GM23338 (cell line): ENCODE measurements around the gene SIRPA. TPM values are rescaled to one million over a fixed set of nuclear protein-coding genes. Genes with fewer than 3 reads are reported as not detected.

Experiments
- ATAC-seq: fragments of 200-7000 bp; cut with Tn5 transposase; 3 replicates; pipeline ENCODE4 v1.9.1; 2020
- DNase-seq: peaks from one replicate; pipeline ENCODE4 v3.0.0-alpha.2; 2015; ENCODE audit warnings: low spot score
- H2AFZ ChIP-seq: fragments of 200-600 bp; sonication (generic); 2 replicates; pipeline ENCODE4 v1.8.0; 2016; ENCODE audit warnings: antibody characterized with exemption, mild to moderate bottlenecking, moderate library complexity
- H3F3A ChIP-seq: fragments of 200-600 bp; sonication (generic); replicated peaks from 2 replicates; pipeline ENCODE4 v1.8.0; 2017; ENCODE audit warnings: antibody characterized with exemption, mixed run types, low read depth
- H3K27ac ChIP-seq: fragments of 200-600 bp; sonication (generic); 2 replicates; pipeline ENCODE4 v1.6.1; 2016; ENCODE audit warnings: low read depth
- H3K27me3 ChIP-seq: fragments of 200-600 bp; sonication (generic); 2 replicates; pipeline ENCODE4 v1.8.0; 2016; ENCODE audit warnings: mild to moderate bottlenecking, mixed run types, moderate library complexity; ENCODE audit not compliant: insufficient read depth
- H3K36me3 ChIP-seq: fragments of 200-600 bp; sonication (generic); 2 replicates; pipeline ENCODE4 v1.8.0; 2016; ENCODE audit warnings: mild to moderate bottlenecking; ENCODE audit not compliant: insufficient read depth
- H3K4me1 ChIP-seq: fragments of 200-600 bp; sonication (generic); 2 replicates; pipeline ENCODE4 v1.8.0; 2016; ENCODE audit warnings: mild to moderate bottlenecking, moderate library complexity; ENCODE audit not compliant: insufficient read depth
- H3K4me2 ChIP-seq: fragments of 200-600 bp; sonication (generic); 2 replicates; pipeline ENCODE4 v1.7.1; 2017; ENCODE audit warnings: mixed run types
- H3K4me3 ChIP-seq: fragments of 200-600 bp; sonication (generic); 2 replicates; pipeline ENCODE4 v1.6.1; 2016; ENCODE audit warnings: mixed run types
- H3K79me2 ChIP-seq: fragments of 200-600 bp; sonication (generic); replicated peaks from 2 replicates; pipeline ENCODE4 v1.8.0; 2017; ENCODE audit warnings: mild to moderate bottlenecking; ENCODE audit not compliant: insufficient read depth
- H3K9me2 ChIP-seq: fragments of 200-600 bp; sonication (generic); 2 replicates; pipeline ENCODE4 v1.8.0; 2017; ENCODE audit not compliant: insufficient read depth
- H4K20me1 ChIP-seq: fragments of 200-600 bp; sonication (generic); replicated peaks from 2 replicates; pipeline ENCODE4 v1.8.0; 2017; ENCODE audit warnings: mild to moderate bottlenecking; ENCODE audit not compliant: insufficient read depth
- H3K27ac Mint-ChIP-seq: 2 replicates; pipeline ENCODE4 v1.8.0; 2020; ENCODE audit warnings: inconsistent platforms, mild to moderate bottlenecking, moderate library complexity, mixed read lengths
- H3K27me3 Mint-ChIP-seq: 3 replicates; pipeline ENCODE4 v1.8.0; 2022; ENCODE audit warnings: low read depth, mild to moderate bottlenecking, moderate library complexity, mixed read lengths, inconsistent platforms; ENCODE audit not compliant: insufficient read depth, poor library complexity
- H3K36me3 Mint-ChIP-seq: 3 replicates; pipeline ENCODE4 v1.8.0; 2021; ENCODE audit warnings: low read depth, mild to moderate bottlenecking, inconsistent platforms, moderate library complexity, mixed read lengths
- H3K4me1 Mint-ChIP-seq: 3 replicates; pipeline ENCODE4 v1.8.0; 2020; ENCODE audit warnings: mild to moderate bottlenecking, inconsistent platforms, mixed read lengths
- H3K4me3 Mint-ChIP-seq: 3 replicates; pipeline ENCODE4 v1.8.0; 2021; ENCODE audit warnings: moderate library complexity, mild to moderate bottlenecking, inconsistent platforms, mixed read lengths
- H3K9me3 Mint-ChIP-seq: 3 replicates; pipeline ENCODE4 v1.8.0; 2020; ENCODE audit warnings: moderate library complexity, mild to moderate bottlenecking, inconsistent platforms, mixed read lengths
- NANOG ChIP-seq: IDR thresholded peaks from 2 replicates; pipeline ENCODE4 v1.6.1; 2016; ENCODE audit warnings: antibody characterized with exemption, borderline replicate concordance
- STAT1 ChIP-seq: IDR thresholded peaks from one replicate; pipeline ENCODE4 v1.6.1; 2016; ENCODE audit warnings: antibody characterized with exemption; ENCODE audit not compliant: unreplicated experiment
- polyA plus RNA-seq: library from polyadenylated mRNA; unstranded; fragments of >200 nt; fragmentation: Nextera tagmentation; extraction: Ambion mirVana; gene quantifications from 2 replicates; pipeline ENCODE4 v1.2.1, GENCODE V29; 2016
- total RNA-seq: library from RNA; depleted of rRNA; stranded (reverse); fragments of >200 nt; shearing (Covaris generic); gene quantifications from 2 replicates; pipeline ENCODE4 v1.2.3, GENCODE V29; 2014
- TF ChIP-seq, protein P1 (sequence below): fragments of 250-450 bp; sonication (Bioruptor Pico); IDR thresholded peaks from 2 replicates; pipeline ENCODE4 v1.5.0; 2020; ENCODE audit warnings: mild to moderate bottlenecking, moderate library complexity
- TF ChIP-seq, protein P2 (sequence below), 2 experiments: fragments of 200-600 bp in 1 of 2; sonication (generic) in 1 of 2; conservative IDR thresholded peaks; 2 replicates each; pipeline versions ENCODE4 v1.5.1 to v1.6.1; 2016 to 2017; ENCODE audit warnings: antibody characterized with exemption in 2 of 2, low read depth in 2 of 2, mild to moderate bottlenecking in 2 of 2, moderate library complexity in 1 of 2
- TF ChIP-seq, protein P3 (sequence below): IDR thresholded peaks from 2 replicates; pipeline ENCODE4 v1.6.1; 2016; ENCODE audit warnings: antibody characterized with exemption

Gene SIRPA
- total and polyA plus RNA-seq, 2 experiments from 2014 or later: 1.2 to 2.9 TPM

DNA sequence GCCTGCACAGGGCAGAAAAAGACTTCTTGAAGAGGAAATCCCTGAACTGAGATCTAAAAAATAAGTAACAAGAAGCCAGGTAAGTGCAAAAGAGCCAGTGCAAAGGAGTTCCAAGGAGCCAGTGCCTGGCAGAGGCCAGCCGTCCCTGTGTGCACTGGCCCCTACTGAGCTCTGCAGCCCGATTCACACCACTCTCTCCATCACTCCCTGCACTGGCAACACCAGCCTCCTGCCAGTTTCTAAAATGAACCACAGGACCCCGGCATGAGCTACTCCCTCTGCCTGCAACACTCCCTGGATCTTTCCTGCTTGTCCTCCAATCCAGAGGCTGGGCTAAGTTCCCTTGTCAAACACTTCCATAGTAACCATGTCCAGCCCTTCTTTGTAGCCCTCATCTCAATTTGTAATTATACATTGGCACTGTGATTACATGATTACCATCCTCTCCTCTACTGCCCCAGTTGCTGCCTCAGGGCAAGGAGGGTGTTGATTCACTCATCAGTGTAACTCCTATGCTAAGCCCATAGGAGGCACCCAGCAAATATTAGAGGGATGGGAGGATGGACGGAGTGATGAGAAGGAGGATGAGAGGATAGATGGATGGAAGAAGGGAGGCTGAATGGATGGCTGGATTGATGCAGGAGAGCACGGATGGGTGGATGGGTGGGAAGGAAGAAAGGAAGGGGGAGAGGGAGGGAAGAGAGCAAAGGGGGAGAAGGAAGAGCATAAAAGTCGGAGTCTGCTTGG lies 49.3 kb downstream of the SIRPA start:
- Mint-ChIP-seq H3K4me3 (no peak overlapping the region), H3K4me1 (peaks cover 34% of the 10 kb centered on the region), H3K36me3 (no peaks in the 10 kb centered on the region), H3K27me3 (peaks cover 37% of the 10 kb centered on the region), H3K9me3 (no peaks in the 10 kb centered on the region), H3K27ac (no peak overlapping the region)
- no peaks in the 10 kb centered on the region for H3K36me3 ChIP-seq
- TF ChIP-seq, protein P1, sequence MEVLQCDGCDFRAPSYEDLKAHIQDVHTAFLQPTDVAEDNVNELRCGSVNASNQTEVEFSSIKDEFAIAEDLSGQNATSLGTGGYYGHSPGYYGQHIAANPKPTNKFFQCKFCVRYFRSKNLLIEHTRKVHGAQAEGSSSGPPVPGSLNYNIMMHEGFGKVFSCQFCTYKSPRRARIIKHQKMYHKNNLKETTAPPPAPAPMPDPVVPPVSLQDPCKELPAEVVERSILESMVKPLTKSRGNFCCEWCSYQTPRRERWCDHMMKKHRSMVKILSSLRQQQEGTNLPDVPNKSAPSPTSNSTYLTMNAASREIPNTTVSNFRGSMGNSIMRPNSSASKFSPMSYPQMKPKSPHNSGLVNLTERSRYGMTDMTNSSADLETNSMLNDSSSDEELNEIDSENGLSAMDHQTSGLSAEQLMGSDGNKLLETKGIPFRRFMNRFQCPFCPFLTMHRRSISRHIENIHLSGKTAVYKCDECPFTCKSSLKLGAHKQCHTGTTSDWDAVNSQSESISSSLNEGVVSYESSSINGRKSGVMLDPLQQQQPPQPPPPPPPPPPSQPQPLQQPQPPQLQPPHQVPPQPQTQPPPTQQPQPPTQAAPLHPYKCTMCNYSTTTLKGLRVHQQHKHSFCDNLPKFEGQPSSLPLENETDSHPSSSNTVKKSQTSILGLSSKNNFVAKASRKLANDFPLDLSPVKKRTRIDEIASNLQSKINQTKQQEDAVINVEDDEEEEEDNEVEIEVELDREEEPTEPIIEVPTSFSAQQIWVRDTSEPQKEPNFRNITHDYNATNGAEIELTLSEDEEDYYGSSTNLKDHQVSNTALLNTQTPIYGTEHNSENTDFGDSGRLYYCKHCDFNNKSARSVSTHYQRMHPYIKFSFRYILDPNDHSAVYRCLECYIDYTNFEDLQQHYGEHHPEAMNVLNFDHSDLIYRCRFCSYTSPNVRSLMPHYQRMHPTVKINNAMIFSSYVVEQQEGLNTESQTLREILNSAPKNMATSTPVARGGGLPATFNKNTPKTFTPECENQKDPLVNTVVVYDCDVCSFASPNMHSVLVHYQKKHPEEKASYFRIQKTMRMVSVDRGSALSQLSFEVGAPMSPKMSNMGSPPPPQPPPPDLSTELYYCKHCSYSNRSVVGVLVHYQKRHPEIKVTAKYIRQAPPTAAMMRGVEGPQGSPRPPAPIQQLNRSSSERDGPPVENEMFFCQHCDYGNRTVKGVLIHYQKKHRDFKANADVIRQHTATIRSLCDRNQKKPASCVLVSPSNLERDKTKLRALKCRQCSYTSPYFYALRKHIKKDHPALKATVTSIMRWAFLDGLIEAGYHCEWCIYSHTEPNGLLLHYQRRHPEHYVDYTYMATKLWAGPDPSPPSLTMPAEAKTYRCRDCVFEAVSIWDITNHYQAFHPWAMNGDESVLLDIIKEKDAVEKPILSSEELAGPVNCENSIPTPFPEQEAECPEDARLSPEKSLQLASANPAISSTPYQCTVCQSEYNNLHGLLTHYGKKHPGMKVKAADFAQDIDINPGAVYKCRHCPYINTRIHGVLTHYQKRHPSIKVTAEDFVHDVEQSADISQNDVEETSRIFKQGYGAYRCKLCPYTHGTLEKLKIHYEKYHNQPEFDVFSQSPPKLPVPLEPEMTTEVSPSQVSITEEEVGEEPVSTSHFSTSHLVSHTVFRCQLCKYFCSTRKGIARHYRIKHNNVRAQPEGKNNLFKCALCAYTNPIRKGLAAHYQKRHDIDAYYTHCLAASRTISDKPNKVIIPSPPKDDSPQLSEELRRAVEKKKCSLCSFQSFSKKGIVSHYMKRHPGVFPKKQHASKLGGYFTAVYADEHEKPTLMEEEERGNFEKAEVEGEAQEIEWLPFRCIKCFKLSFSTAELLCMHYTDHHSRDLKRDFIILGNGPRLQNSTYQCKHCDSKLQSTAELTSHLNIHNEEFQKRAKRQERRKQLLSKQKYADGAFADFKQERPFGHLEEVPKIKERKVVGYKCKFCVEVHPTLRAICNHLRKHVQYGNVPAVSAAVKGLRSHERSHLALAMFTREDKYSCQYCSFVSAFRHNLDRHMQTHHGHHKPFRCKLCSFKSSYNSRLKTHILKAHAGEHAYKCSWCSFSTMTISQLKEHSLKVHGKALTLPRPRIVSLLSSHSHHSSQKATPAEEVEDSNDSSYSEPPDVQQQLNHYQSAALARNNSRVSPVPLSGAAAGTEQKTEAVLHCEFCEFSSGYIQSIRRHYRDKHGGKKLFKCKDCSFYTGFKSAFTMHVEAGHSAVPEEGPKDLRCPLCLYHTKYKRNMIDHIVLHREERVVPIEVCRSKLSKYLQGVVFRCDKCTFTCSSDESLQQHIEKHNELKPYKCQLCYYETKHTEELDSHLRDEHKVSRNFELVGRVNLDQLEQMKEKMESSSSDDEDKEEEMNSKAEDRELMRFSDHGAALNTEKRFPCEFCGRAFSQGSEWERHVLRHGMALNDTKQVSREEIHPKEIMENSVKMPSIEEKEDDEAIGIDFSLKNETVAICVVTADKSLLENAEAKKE (CRISPR knock-in tag): no peak
- TF ChIP-seq STAT1: no peak
- TF ChIP-seq NANOG: no peak
- TF ChIP-seq, protein P2, sequence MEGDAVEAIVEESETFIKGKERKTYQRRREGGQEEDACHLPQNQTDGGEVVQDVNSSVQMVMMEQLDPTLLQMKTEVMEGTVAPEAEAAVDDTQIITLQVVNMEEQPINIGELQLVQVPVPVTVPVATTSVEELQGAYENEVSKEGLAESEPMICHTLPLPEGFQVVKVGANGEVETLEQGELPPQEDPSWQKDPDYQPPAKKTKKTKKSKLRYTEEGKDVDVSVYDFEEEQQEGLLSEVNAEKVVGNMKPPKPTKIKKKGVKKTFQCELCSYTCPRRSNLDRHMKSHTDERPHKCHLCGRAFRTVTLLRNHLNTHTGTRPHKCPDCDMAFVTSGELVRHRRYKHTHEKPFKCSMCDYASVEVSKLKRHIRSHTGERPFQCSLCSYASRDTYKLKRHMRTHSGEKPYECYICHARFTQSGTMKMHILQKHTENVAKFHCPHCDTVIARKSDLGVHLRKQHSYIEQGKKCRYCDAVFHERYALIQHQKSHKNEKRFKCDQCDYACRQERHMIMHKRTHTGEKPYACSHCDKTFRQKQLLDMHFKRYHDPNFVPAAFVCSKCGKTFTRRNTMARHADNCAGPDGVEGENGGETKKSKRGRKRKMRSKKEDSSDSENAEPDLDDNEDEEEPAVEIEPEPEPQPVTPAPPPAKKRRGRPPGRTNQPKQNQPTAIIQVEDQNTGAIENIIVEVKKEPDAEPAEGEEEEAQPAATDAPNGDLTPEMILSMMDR (conservative IDR thresholded peaks at IDR 0.05; ENCODE audit: low read depth in 2 of 2): peak in 1 of 2 experiments; percentile 20; a peak in 2 of 4 replicates
- TF ChIP-seq, protein P3, sequence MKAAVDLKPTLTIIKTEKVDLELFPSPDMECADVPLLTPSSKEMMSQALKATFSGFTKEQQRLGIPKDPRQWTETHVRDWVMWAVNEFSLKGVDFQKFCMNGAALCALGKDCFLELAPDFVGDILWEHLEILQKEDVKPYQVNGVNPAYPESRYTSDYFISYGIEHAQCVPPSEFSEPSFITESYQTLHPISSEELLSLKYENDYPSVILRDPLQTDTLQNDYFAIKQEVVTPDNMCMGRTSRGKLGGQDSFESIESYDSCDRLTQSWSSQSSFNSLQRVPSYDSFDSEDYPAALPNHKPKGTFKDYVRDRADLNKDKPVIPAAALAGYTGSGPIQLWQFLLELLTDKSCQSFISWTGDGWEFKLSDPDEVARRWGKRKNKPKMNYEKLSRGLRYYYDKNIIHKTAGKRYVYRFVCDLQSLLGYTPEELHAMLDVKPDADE: no peak
- peaks cover 38% of the 10 kb centered on the region for H3K27me3 ChIP-seq
- H3F3A ChIP-seq: peaks cover 10% of the 10 kb centered on the region; the same call in 1 of the 2 replicates
- H3K4me1 ChIP-seq: peaks cover 26% of the 10 kb centered on the region
- H3K79me2 ChIP-seq: no peaks in the 10 kb centered on the region
- H2AFZ ChIP-seq: no peak overlapping the region
- ATAC-seq: no peak
- H3K9me2 ChIP-seq: no peaks in the 10 kb centered on the region
- no peak overlapping the region for H3K4me3 ChIP-seq
- H3K4me2 ChIP-seq: no peak overlapping the region
- H3K27ac ChIP-seq: no peak overlapping the region
- DNase-seq: peak; percentile 24
- H4K20me1 ChIP-seq: no peaks in the 10 kb centered on the region
